ENCODE data around the gene PPP2R2B.

- no peak for TF ChIP-seq ZNF274 (IDR thresholded peaks at IDR 0.05; ENCODE audit: low read depth, low read length)
- no peak for TF ChIP-seq YY1 (IDR thresholded peaks at IDR 0.05; ENCODE audit: insufficient read depth, insufficient read length)
These were observed 251.6 kb downstream of the PPP2R2B start for GRCh38 chr5:146626936-146627335.

All from NT2/D1 (cell line).